IMR-90 (cell line): ENCODE data around the gene OR2G6.
"Not testable (repeated sequence)": the region's sequence is repeated elsewhere in the genome, so short reads cannot be mapped to it uniquely, and the experiment has no call there.

Experiments used
- POLR2A ChIP-seq: IDR thresholded peaks from 2 replicates; pipeline ENCODE4 v1.6.1; 2012; ENCODE audit warnings: mild to moderate bottlenecking, low read depth, low read length
- RAD21 ChIP-seq: IDR thresholded peaks from 2 replicates; pipeline ENCODE4 v1.6.1; 2012; ENCODE audit warnings: low read length, improper control_type of control experiment
- TF ChIP-seq, protein P1 (sequence below): conservative IDR thresholded peaks from 2 replicates; pipeline ENCODE4 v1.5.1; 2012; ENCODE audit warnings: mild to moderate bottlenecking, low read depth, low read length, improper control_type of control experiment

DNA sequence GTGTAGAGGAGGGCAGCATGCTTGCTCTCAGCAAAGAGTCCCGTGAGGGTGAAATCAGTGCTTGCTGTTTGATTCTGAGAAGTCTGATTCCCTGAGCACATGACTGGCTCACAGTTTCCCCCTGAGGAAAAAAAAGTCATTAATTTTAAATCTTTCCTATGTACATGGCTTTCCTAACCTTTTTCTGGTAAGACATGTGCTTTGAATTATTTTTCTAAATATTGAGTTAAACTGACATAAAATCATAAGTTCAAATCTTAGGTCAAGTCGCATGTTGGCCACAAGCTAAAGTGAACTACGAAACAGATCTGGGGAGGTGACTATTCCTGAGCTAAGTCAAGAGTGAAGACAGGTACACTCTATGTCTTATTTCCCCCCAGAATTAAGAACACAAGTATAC, 66.8 kb downstream of the OR2G6 start, which contains the start of gene OR2T34:
- TF ChIP-seq, protein P1, sequence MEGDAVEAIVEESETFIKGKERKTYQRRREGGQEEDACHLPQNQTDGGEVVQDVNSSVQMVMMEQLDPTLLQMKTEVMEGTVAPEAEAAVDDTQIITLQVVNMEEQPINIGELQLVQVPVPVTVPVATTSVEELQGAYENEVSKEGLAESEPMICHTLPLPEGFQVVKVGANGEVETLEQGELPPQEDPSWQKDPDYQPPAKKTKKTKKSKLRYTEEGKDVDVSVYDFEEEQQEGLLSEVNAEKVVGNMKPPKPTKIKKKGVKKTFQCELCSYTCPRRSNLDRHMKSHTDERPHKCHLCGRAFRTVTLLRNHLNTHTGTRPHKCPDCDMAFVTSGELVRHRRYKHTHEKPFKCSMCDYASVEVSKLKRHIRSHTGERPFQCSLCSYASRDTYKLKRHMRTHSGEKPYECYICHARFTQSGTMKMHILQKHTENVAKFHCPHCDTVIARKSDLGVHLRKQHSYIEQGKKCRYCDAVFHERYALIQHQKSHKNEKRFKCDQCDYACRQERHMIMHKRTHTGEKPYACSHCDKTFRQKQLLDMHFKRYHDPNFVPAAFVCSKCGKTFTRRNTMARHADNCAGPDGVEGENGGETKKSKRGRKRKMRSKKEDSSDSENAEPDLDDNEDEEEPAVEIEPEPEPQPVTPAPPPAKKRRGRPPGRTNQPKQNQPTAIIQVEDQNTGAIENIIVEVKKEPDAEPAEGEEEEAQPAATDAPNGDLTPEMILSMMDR: not testable (repeated sequence)
- not testable (repeated sequence) for TF ChIP-seq RAD21, POLR2A
